ENCODE measurements around the gene DYSF. TPM values are rescaled to one million over a fixed set of nuclear protein-coding genes. Genes with fewer than 3 reads are reported as not detected.

DYSF gene
- total and polyA plus RNA-seq, 2 donors (not counting 3 experiments of a cell fraction or from before 2014, with no cell fraction given) = 50.9 to 152 TPM

GRCh38 chr2:71630454-71631328 is 177.3 kb downstream of the DYSF start:
- dilution Hi-C loops (cut with MboI; ENCODE audit: extremely low pct_ligation_motif_present, low sequenced_read_pairs) = no loop called here
- no peaks in the 10 kb centered on the region for H3K9me1 ChIP-seq (replicated peaks; ENCODE audit: control insufficient read depth, extremely low read depth, insufficient read depth, low read length)
- CTCF ChIA-PET = interaction anchor here (0.8 kb wide), 1 partner anchor 9 kb away, joined by 3 read pairs; no protein-coding TSS in a partner anchor
- intact Hi-C loops (cut with micrococcal nuclease) = no loop called here
- H3K4me3 ChIP-seq (replicated peaks in 1 of 3; ENCODE audit: insufficient read depth in 1 of 3, low read depth in 1 of 3, low read length in 3 of 3) = no peak overlapping the region
- H3K4me2 ChIP-seq (ENCODE audit: insufficient read depth, low read length) = no peak overlapping the region
- no peaks in the 10 kb centered on the region for H3K4me1 ChIP-seq (ENCODE audit: control insufficient read depth, extremely low read depth, insufficient read depth, low read length)
- TF ChIP-seq POLR2A (IDR thresholded peaks at IDR 0.05; ENCODE audit: low read depth, low read length) (no peak), JUN (IDR thresholded peaks at IDR 0.05; ENCODE audit: borderline replicate concordance, insufficient read depth, insufficient read length, low read depth) (no peak), GATA2 (IDR thresholded peaks at IDR 0.05; ENCODE audit: insufficient read depth, insufficient read length, low read depth, low read length) (no peak), CTCF (IDR thresholded peaks at IDR 0.05; ENCODE audit: extremely low read depth in 1 of 2, insufficient read depth in 1 of 2, low read depth in 1 of 2, low read length in 2 of 2) (no peak), FOS (IDR thresholded peaks at IDR 0.05; ENCODE audit: borderline replicate concordance, insufficient read depth, low read length) (no peak), EZH2 (IDR thresholded peaks at IDR 0.05; ENCODE audit: borderline replicate concordance, low read depth, low read length, severe bottlenecking) (no peak), MYC (IDR thresholded peaks at IDR 0.05; ENCODE audit: low read depth, low read length) (no peak), MAX (IDR thresholded peaks at IDR 0.05; ENCODE audit: insufficient read depth, insufficient read length) (no peak), POLR2AphosphoS5 (IDR thresholded peaks at IDR 0.05; ENCODE audit: insufficient read depth, low read depth, low read length) (no peak)
- FAIRE-seq = no peak
- DNase-seq (ENCODE audit: low read depth, low spot score) = no peak
- no peak overlapping the region for H3K27ac ChIP-seq (ENCODE audit: insufficient read depth, low read depth, low read length)
- BruUV-seq (replicated peaks) = no TSS peak
- H3K9ac ChIP-seq (replicated peaks; ENCODE audit: extremely low read depth, insufficient read depth, low read length) = no peak overlapping the region
- H3K36me3 ChIP-seq (ENCODE audit: control insufficient read depth in 2 of 2, extremely low read depth in 1 of 2, insufficient read depth in 2 of 2, low read length in 2 of 2) = no peaks in the 10 kb centered on the region
- H2AFZ ChIP-seq (ENCODE audit: low read depth, low read length) = no peak overlapping the region
- no peaks in the 10 kb centered on the region for H3K79me2 ChIP-seq (ENCODE audit: control insufficient read depth, insufficient read depth, low read length)
- POLR2A ChIA-PET = no interaction called here
- H3K27me3 ChIP-seq (ENCODE audit: control insufficient read depth in 2 of 2, insufficient read depth in 2 of 2, low read length in 2 of 2) = no peaks in the 10 kb centered on the region
- no peaks in the 10 kb centered on the region for H4K20me1 ChIP-seq (replicated peaks; ENCODE audit: control insufficient read depth, extremely low read depth, insufficient read depth, low read length)
- no peaks in the 10 kb centered on the region for H3K9me3 ChIP-seq (replicated peaks; ENCODE audit: control insufficient read depth, insufficient read depth, low read length)

All from endothelial cell of umbilical vein (primary cell).